Neutrophil (primary cell): ENCODE data around the gene ZNF883.

Experiments
- H3K27ac ChIP-seq: fragments of 200-600 bp; sonication (generic); 2 replicates; pipeline ENCODE4 v1.5.1; 2016; ENCODE audit warnings: mild to moderate bottlenecking, moderate library complexity
- H3K27me3 ChIP-seq: fragments of 200-600 bp; sonication (generic); 2 replicates; pipeline ENCODE4 v1.6.0; 2016; ENCODE audit warnings: mild to moderate bottlenecking
- H3K36me3 ChIP-seq: fragments of 200-600 bp; sonication (generic); 2 replicates; pipeline ENCODE4 v1.5.1; 2017
- H3K4me1 ChIP-seq, 2 experiments: fragments of 200-600 bp in 1 of 2; sonication (generic) in 1 of 2; 1 replicate in 1 of 2; 2 replicates in 1 of 2; pipeline versions ENCODE4 v1.5.1 to v1.6.1; 2013 to 2016; ENCODE audit warnings: low read depth in 1 of 2, low read length in 1 of 2, mild to moderate bottlenecking in 1 of 2, moderate library complexity in 1 of 2; ENCODE audit not compliant: control insufficient read depth in 1 of 2, insufficient read depth in 1 of 2
- H3K4me3 ChIP-seq, 2 experiments: fragments of 200-600 bp in 1 of 2; sonication (generic) in 1 of 2; 1 replicate in 1 of 2; 2 replicates in 1 of 2; pipeline ENCODE4 v1.5.1; 2013 to 2016; ENCODE audit warnings: low read depth in 1 of 2, low read length in 1 of 2, mild to moderate bottlenecking in 1 of 2, moderate library complexity in 1 of 2
- H3K9me3 ChIP-seq: fragments of 200-600 bp; sonication (generic); 2 replicates; pipeline ENCODE4 v1.5.1; 2016
- TF ChIP-seq, protein P1 (sequence below): fragments of 200-600 bp; sonication (generic); IDR thresholded peaks from 2 replicates; pipeline ENCODE4 v1.5.1; 2016; ENCODE audit warnings: antibody characterized with exemption

ZNF883 gene

DNA sequence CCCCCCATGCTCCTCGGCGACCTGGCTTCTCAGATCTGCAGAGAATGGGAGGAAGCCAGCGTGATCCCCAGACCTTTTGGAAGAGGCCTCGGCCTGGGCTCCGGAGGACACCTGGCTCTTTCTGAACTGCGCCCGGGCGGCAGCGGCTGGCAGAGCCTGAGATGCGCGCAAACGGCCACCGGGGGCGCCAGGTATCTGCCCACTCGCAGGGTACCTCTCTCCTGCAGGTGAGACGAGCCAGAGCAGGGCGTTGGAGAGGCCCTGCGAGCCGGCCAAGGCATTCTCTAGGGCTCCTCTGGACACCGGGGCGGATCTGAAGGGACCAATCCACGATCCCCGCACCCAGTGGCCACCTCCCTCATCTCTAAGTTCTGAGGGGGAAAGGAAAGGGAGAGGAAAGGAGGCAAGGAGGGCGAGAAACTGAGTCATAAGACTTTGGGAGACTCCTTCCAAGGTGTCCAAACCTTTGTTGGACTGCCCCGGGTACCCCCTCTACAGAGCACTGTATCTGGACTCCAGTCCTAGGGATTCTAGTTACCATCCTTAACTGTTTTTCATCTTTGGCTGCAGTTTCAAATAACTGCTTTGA, 66.3 kb downstream of the ZNF883 start:
- Histone ChIP-seq H3K27me3 (peaks cover 8% of the 10 kb centered on the region), H3K36me3 (no peaks in the 10 kb centered on the region), H3K27ac (no peak overlapping the region), H3K4me3 (no peak overlapping the region), H3K4me1 (no peaks in the 10 kb centered on the region), H3K9me3 (peaks cover 5% of the 10 kb centered on the region)
- TF ChIP-seq, protein P1, sequence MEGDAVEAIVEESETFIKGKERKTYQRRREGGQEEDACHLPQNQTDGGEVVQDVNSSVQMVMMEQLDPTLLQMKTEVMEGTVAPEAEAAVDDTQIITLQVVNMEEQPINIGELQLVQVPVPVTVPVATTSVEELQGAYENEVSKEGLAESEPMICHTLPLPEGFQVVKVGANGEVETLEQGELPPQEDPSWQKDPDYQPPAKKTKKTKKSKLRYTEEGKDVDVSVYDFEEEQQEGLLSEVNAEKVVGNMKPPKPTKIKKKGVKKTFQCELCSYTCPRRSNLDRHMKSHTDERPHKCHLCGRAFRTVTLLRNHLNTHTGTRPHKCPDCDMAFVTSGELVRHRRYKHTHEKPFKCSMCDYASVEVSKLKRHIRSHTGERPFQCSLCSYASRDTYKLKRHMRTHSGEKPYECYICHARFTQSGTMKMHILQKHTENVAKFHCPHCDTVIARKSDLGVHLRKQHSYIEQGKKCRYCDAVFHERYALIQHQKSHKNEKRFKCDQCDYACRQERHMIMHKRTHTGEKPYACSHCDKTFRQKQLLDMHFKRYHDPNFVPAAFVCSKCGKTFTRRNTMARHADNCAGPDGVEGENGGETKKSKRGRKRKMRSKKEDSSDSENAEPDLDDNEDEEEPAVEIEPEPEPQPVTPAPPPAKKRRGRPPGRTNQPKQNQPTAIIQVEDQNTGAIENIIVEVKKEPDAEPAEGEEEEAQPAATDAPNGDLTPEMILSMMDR = no peak

GRCh38 chr9:112939418-112939817, 72.6 kb downstream of the ZNF883 start:
- TF ChIP-seq, protein P1 = no peak
- no peaks in the 10 kb centered on the region for H3K36me3 ChIP-seq
- peaks cover 18% of the 10 kb centered on the region for H3K27me3 ChIP-seq
- no peaks in the 10 kb centered on the region for H3K4me1 ChIP-seq
- no peak overlapping the region for H3K4me3 ChIP-seq
- H3K27ac ChIP-seq = no peak overlapping the region
- no peaks in the 10 kb centered on the region for H3K9me3 ChIP-seq

DNA sequence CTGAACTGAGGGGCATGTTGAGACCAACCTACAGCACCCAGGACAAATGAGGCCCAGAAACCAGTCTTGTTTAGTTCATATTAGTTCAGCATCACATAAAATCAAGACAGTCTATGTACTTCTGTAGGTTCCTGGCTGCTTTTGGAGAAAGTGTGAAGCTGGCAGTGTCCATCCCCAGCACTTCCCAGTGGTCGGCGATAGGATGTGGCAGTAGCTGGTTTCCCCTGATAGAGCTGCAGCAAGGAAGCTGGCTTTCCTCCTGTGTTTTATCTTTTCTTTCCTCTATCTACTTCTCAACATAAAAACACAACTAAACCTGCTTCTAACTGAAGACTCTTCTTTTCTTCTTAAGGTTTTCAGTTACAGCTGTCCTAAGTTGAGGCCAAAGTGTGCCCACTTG, 78.3 kb downstream of the ZNF883 start:
- H3K27me3 ChIP-seq = peaks cover 47% of the 10 kb centered on the region
- TF ChIP-seq, protein P1 = no peak
- no peaks in the 10 kb centered on the region for H3K9me3 ChIP-seq
- no peaks in the 10 kb centered on the region for H3K4me1 ChIP-seq
- no peak overlapping the region for H3K27ac ChIP-seq
- H3K4me3 ChIP-seq = no peak overlapping the region
- H3K36me3 ChIP-seq = no peaks in the 10 kb centered on the region

- TF ChIP-seq, protein P1 = no peak
- Histone ChIP-seq H3K27me3 (peaks cover 37% of the 10 kb centered on the region), H3K4me3 (no peak overlapping the region), H3K4me1 (no peaks in the 10 kb centered on the region), H3K9me3 (no peaks in the 10 kb centered on the region), H3K27ac (no peak overlapping the region), H3K36me3 (no peaks in the 10 kb centered on the region)
Measured at GRCh38 chr9:112925058-112925641, 86.8 kb downstream of the ZNF883 start.

DNA sequence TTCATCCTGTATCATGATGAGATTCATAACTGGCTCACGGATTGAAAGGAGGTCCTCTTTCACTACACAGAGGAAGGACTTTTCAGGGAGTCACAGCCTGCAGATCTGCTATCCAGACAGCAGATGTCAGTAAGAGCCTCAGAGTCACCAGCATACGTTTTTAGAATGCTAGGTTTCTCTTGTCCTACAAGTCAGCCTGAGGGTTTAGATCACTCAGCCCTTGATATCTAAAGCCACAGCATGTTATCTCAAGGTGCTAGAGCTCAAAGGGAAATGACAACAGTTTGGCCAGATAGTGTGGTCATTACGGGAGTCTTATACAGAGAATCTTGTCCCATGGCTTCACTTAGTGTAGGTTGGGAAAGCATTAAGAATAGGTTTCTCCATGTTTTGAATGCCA, 90.4 kb downstream of the ZNF883 start:
- H3K27ac ChIP-seq = no peak overlapping the region
- H3K9me3 ChIP-seq = no peaks in the 10 kb centered on the region
- TF ChIP-seq, protein P1 = no peak
- H3K4me3 ChIP-seq = no peak overlapping the region
- H3K36me3 ChIP-seq = no peaks in the 10 kb centered on the region
- no peaks in the 10 kb centered on the region for H3K4me1 ChIP-seq
- H3K27me3 ChIP-seq = peaks cover 42% of the 10 kb centered on the region
